Mesothelial cell of epicardium (in vitro differentiated cells): ENCODE measurements around the gene CSNK1E. TPM values are rescaled to one million over a fixed set of nuclear protein-coding genes. Genes with fewer than 3 reads are reported as not detected.

Experiments used
- DNase-seq, 2 experiments: peaks; one replicate each; pipeline ENCODE4 v3.0.0; 2021; ENCODE audit warnings: low spot score in 2 of 2; ENCODE audit not compliant: unreplicated experiment in 2 of 2
- H3K27ac Mint-ChIP-seq: 2 replicates; pipeline ENCODE4 v1.8.0; 2021; ENCODE audit warnings: mixed read lengths
- H3K27me3 Mint-ChIP-seq: 2 replicates; pipeline ENCODE4 v1.8.0; 2021; ENCODE audit warnings: low read depth, mixed read lengths
- H3K36me3 Mint-ChIP-seq: 2 replicates; pipeline ENCODE4 v1.8.0; 2021; ENCODE audit warnings: mixed read lengths
- H3K4me1 Mint-ChIP-seq: 2 replicates; pipeline ENCODE4 v1.8.0; 2021; ENCODE audit warnings: mixed read lengths
- H3K4me3 Mint-ChIP-seq: 2 replicates; pipeline ENCODE4 v1.8.0; 2021; ENCODE audit warnings: mild to moderate bottlenecking, moderate library complexity, mixed read lengths
- H3K9me3 Mint-ChIP-seq: 2 replicates; pipeline ENCODE4 v1.8.0; 2021; ENCODE audit warnings: mixed read lengths
- CTCF ChIP-seq: fragments of 200-600 bp; sonication (generic); IDR thresholded peaks from one replicate; pipeline ENCODE4 v1.5.0; 2021; ENCODE audit warnings: antibody characterized with exemption; ENCODE audit not compliant: unreplicated experiment
- total RNA-seq: library from RNA; stranded (reverse); gene quantifications from 3 replicates; pipeline ENCODE4 v1.2.1, GENCODE V29; 2021

Gene CSNK1E
- total RNA-seq, 1 donor from 2014 or later: 264 TPM

GRCh38 chr22:38315823-38316363 lies 1.3 kb downstream of the CSNK1E start:
- no peaks in the 10 kb centered on the region for H3K27me3 Mint-ChIP-seq
- H3K4me1 Mint-ChIP-seq: peaks cover 55% of the 10 kb centered on the region
- H3K36me3 Mint-ChIP-seq: peaks cover 4% of the 10 kb centered on the region
- DNase-seq: no peak
- no peak for TF ChIP-seq CTCF
- peak overlapping the region; percentile 91 for H3K4me3 Mint-ChIP-seq
- H3K27ac Mint-ChIP-seq: peak overlapping the region; percentile 99
- H3K9me3 Mint-ChIP-seq: no peaks in the 10 kb centered on the region

- no peak for TF ChIP-seq CTCF
- Mint-ChIP-seq H3K27ac (peak overlapping the region; percentile 99), H3K36me3 (peaks cover 4% of the 10 kb centered on the region), H3K4me3 (peak overlapping the region; percentile 91), H3K4me1 (peaks cover 60% of the 10 kb centered on the region), H3K9me3 (no peaks in the 10 kb centered on the region), H3K27me3 (no peaks in the 10 kb centered on the region)
- DNase-seq: no peak
Observed at GRCh38 chr22:38314933-38315822, 2.1 kb downstream of the CSNK1E start.

GRCh38 chr22:38314051-38314932 lies 2.9 kb downstream of the CSNK1E start:
- H3K9me3 Mint-ChIP-seq: no peaks in the 10 kb centered on the region
- H3K4me1 Mint-ChIP-seq: peaks cover 59% of the 10 kb centered on the region
- no peak for DNase-seq
- H3K27ac Mint-ChIP-seq: peak overlapping the region; percentile 99
- no peaks in the 10 kb centered on the region for H3K27me3 Mint-ChIP-seq
- no peak for TF ChIP-seq CTCF
- peaks cover 4% of the 10 kb centered on the region for H3K36me3 Mint-ChIP-seq
- peak overlapping the region; percentile 91 for H3K4me3 Mint-ChIP-seq

- no peaks in the 10 kb centered on the region for H3K27me3 Mint-ChIP-seq
- peaks cover 55% of the 10 kb centered on the region for H3K4me1 Mint-ChIP-seq
- peak overlapping the region; percentile 99 for H3K27ac Mint-ChIP-seq
- peak in 1 of 2 experiments; percentile 65 for DNase-seq
- no peak for TF ChIP-seq CTCF
- peaks cover 6% of the 10 kb centered on the region for H3K36me3 Mint-ChIP-seq
- H3K4me3 Mint-ChIP-seq: peak overlapping the region; percentile 91
- H3K9me3 Mint-ChIP-seq: no peaks in the 10 kb centered on the region
Observed at GRCh38 chr22:38313384-38313955, 3.8 kb downstream of the CSNK1E start.

GRCh38 chr22:38312261-38312800 lies 4.9 kb downstream of the CSNK1E start:
- no peak overlapping the region for H3K4me3 Mint-ChIP-seq
- H3K27ac Mint-ChIP-seq: peak overlapping the region; percentile 99
- H3K27me3 Mint-ChIP-seq: no peaks in the 10 kb centered on the region
- peaks cover 10% of the 10 kb centered on the region for H3K36me3 Mint-ChIP-seq
- H3K9me3 Mint-ChIP-seq: no peaks in the 10 kb centered on the region
- peaks cover 44% of the 10 kb centered on the region for H3K4me1 Mint-ChIP-seq
- no peak for TF ChIP-seq CTCF
- no peak for DNase-seq
